T follicular helper cell (primary cell): ENCODE measurements around the gene CNPY3.

Experiments
- DNase-seq: peaks from one replicate; pipeline ENCODE4 v3.0.0-alpha.2; 2020; ENCODE audit warnings: low read depth

CNPY3 gene

GRCh38 chr6:42960243-42961019 is 31.2 kb downstream of the CNPY3 start, which contains the start of gene GNMT:
GNMT (plus strand) TSS chr6:42960754; CDS start chr6:42960768, 14 bp downstream.
- no peak for DNase-seq

- no peak for DNase-seq
Measured at GRCh38 chr6:42961020-42961470, 31.8 kb downstream of the CNPY3 start.

- DNase-seq = no peak
Measured at GRCh38 chr6:42962096-42962495, 32.8 kb downstream of the CNPY3 start.

DNA sequence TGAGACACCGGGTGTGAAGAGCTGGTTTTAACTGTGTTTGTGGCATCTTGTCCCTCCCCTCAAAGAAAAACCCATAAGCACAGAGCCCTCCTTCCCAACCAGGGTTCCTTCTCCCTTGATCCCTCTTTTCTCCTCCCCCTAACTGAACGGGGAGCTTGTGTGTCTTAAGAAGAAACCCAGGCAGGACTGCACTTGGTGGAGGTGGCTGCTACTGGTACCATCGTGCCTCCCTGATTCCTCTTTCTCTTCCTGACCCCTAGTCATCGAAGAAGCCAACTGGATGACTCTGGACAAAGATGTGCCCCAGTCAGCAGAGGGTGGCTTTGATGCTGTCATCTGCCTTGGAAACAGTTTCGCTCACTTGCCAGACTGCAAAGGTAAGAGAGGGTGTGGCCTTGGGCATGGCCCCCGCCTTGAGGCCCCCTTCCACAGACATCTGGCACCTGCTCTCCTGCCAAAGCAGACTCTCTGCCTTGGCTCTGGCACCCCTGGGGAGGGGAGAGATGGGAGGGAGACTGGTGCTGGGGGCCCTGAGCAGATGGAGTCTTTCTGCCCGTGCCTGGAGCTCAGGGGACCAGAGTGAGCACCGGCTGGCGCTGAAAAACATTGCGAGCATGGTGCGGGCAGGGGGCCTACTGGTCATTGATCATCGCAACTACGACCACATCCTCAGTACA is 33.4 kb downstream of the CNPY3 start:
- DNase-seq = no peak

DNA sequence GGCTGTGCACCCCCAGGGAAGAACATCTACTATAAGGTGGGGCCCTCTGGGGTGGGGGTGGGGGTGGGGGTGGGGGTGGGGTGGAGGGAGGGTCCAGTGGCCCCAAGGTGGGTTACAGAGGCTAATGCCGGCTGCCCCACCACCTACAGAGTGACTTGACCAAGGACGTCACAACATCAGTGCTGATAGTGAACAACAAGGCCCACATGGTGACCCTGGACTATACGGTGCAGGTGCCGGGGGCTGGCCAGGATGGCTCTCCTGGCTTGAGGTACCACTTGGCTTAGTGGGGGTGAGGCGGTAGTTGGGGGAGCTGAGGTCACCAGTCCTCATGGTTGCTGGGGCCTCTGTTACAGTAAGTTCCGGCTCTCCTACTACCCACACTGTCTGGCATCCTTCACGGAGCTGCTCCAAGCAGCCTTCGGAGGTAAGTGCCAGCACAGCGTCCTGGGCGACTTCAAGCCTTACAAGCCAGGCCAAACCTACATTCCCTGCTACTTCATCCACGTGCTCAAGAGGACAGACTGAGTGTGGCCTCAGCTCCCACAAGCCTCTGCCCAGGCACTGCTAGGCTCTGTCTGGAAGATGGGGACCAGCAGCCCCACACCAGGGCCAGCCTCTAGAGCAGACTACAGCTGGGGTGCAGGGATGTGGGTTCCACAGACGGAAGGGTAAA is 34.0 kb downstream of the CNPY3 start:
- DNase-seq = no peak

DNA sequence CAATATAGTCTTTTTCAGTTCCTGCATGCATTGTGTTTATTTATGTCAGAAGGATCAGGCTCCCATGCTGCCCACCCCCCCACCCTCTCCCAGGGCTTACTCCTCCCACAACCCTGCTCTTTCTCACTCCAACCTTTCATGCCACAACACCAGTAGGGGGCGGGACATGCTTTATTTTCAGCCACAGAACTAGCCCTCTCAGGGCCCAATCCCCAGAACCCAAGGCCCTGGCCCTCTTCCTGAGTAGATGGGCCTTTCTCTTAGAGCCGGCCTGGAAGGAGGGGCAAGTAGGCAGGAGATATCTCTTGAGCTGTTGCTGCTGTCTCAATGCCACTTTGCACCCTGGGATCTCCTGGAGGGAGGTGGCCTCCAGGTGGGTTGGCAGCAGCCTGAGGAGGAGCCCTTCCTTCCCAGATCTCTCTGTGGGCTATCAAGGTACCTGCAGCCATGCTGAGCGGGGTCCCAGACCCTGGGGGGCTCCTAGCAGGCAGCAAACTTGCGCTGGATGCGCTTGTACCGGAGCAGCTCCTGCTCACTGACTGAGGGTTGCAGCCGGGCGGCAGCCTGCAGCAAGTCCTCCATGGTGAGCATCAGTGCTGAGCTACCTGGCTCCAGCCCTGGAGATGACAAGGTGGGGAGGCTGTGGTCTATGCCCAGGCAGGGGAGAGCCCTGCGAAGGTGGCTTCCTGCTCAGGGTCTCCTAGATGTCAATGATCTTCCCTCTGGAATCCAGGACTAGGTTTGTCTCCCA is 34.8 kb downstream of the CNPY3 start:
- no peak for DNase-seq

DNA sequence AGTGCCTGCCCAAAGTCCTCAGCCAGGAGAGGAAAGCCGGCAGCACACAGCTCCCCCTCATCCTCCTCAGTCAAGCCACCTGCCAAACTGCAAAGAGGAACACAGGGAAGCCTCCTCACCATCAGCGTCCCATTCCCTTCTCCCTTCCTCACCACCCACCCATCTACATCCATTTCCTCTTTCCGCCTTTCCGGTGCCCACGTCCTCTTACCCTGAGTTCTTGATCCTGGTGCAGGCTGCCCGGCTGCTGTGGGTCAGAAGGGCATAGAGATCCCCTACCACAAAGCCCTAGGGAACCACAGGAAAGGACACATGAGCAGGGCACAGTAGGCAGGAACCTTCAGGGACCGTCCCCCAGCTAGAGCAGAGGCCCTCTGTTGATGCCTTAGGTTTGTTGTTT is 37.3 kb downstream of the CNPY3 start:
- no peak for DNase-seq

GRCh38 chr6:42967228-42967627 is 37.9 kb downstream of the CNPY3 start:
- no peak for DNase-seq

- no peak for DNase-seq
Measured at GRCh38 chr6:42968126-42968701, 38.9 kb downstream of the CNPY3 start.

DNA sequence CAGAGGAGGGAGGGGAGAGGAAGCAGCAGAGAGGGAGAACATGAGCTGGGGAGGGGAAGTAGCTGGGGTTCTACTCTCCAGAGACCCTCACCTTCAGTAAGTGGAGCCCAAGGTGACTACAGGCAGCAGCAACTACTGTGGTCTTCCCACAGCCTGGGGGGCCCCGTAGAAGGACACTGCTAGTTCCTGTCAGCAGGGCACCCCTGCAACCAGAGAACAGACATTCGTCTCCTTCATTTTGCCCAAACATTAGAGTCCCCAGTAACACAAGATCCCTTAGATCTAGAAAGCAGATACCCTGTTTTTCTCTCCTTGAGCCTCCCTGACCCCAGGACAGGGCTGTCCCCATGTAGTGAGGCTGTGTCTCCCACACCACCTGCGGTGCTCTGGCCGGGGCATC is 39.5 kb downstream of the CNPY3 start:
- DNase-seq = no peak

GRCh38 chr6:42969431-42969830 is 40.2 kb downstream of the CNPY3 start:
- no peak for DNase-seq

- no peak for DNase-seq
Measured at GRCh38 chr6:42969934-42970333, 40.7 kb downstream of the CNPY3 start.

GRCh38 chr6:42970871-42971612 is 41.8 kb downstream of the CNPY3 start:
- DNase-seq = no peak

DNA sequence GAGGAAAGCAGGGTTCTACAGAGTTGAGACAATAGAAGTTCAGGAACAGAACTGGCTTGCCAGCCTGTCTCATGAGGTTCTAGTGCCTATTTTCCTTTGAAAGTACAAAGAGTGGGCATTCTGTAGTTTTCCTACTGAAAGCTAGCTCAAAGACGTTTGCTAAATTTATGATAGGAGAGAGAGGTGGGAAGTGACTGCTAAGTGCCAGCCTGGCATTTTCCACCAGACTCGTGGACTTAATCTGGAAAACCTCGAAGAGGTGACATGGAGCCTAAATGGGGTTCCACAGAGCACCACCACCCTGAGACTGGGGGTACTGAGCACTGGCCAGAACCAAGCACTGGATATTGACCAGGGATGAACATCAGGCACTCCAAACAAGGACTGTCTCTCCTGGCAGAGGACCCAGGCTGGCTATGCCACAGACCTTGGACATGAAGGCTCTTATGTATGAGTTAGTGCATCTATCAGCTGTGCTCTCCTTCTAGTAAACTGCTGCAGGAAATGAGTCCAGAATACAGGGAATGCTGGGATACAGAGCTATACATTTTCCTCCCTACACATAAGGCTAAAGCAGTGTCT is 42.6 kb downstream of the CNPY3 start:
- DNase-seq = no peak

DNA sequence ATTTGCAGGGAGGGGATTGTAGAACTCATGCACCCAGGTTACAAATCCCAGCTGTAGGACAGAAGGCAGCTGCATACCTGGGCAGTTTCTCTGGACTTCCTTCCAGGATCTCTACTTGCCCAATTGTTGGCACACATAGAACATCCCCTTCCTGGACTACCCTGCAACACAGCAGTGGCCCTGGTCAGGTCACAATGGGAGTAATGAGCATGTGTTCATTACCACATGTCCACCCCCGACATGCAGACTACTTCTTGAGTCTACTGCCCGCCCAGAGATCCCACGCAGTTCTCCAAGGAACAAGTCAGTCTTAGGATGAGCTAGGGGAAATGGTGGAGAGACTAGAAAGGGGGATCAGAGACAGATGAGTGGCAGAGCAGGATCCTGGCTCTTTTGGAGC is 44.6 kb downstream of the CNPY3 start:
- DNase-seq = no peak

GRCh38 chr6:42974919-42975505 is 45.7 kb downstream of the CNPY3 start:
- DNase-seq = no peak

GRCh38 chr6:42978487-42978838 is 49.2 kb downstream of the CNPY3 start:
- DNase-seq = no peak

- peak; percentile 92 for DNase-seq
Measured at GRCh38 chr6:42978839-42979522, 49.7 kb downstream of the CNPY3 start, which contains the start of gene PEX6. PEX6 (minus strand) TSS chr6:42979181; CDS start chr6:42979150, 31 bp downstream.

DNA sequence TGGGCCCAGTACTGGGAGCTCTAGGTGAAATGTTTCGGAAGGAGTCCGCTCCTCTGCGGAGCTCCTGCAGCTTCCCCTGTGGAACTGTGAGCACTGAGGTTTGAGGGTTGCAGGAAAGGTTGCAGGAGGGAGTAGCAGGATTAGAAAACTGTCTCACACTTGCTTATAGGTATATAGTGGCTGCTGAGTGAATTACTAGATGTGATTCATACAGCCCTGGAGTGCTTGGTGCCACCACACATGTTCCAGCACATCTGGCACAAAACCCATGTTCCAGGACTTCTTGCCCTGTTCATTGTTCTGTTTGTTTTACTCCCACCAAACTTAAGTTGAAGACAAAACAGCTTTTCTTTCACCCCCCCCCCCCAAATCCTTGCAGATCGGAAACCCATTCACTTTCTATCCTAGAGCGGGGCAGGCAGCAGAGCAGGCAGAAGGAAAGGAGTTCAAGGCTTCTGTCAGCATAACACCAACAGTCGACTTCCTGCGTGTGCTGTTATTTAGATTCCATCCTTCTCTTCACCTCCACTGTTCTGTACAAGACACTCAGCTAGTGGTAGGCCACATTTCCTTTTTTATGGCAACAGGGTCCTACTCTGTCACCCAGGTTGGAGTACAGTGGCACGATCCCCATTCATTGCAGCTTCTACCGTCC is 50.4 kb downstream of the CNPY3 start:
- DNase-seq = no peak
